HG03460 (cell line): ENCODE measurements around the gene IL18R1.
"Not testable (repeated sequence)": the region's sequence is repeated elsewhere in the genome, so short reads cannot be mapped to it uniquely, and the experiment has no call there.

Experiments used
- ATAC-seq: cut with Tn5 transposase; IDR thresholded peaks from one replicate; pipeline ENCODE4 v1.9.1; 2021; ENCODE audit not compliant: unreplicated experiment

IL18R1 gene, protein sequence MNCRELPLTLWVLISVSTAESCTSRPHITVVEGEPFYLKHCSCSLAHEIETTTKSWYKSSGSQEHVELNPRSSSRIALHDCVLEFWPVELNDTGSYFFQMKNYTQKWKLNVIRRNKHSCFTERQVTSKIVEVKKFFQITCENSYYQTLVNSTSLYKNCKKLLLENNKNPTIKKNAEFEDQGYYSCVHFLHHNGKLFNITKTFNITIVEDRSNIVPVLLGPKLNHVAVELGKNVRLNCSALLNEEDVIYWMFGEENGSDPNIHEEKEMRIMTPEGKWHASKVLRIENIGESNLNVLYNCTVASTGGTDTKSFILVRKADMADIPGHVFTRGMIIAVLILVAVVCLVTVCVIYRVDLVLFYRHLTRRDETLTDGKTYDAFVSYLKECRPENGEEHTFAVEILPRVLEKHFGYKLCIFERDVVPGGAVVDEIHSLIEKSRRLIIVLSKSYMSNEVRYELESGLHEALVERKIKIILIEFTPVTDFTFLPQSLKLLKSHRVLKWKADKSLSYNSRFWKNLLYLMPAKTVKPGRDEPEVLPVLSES

DNA sequence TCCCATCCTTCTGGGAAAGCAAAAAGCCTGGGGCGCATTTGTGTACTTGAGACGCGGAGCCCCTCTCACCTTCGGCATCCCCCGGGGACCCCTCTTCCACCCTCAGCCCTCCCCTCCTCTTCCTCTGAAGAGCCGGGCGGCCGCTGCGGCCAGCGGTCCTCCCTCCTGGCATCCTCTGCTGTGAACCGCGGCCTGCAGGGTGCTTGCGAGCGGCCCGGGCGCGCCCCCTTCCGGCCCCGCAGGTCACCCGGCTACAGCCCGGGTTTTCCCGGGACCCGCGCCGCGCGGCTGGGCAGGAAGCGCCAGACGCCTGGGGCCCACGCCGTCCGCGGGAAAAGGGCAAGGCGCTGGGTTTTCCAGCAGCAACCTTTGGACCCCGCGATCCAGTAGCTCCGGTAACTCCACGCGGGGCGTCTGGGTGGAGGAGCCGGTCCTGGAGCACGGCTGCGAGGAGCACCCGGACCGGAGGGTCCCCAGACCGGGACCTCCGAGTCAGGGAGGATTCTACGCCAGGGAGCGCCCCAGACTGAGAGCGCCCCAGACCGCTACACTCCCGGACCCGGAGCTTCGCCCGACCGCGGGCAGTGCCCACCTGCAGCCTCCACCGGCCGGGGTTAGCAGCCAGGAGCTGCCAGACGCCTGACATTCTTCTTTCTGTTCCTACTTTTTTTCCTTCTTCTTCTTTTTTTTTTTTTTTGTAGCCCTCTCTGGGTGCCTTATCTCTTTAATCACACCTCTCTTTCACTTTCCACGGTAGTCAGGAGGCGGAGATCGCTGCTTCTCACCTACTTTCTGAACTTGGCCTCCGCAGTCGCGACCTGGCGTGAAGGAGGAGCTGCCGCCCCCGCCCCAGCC, at the start of gene IL18R1:
IL18R1 (plus strand) TSS at position 271 of the 855 bp plus-strand sequence. CDS start 6,865 bp downstream, outside the sequence.
- ATAC-seq: peak; percentile 93

DNA sequence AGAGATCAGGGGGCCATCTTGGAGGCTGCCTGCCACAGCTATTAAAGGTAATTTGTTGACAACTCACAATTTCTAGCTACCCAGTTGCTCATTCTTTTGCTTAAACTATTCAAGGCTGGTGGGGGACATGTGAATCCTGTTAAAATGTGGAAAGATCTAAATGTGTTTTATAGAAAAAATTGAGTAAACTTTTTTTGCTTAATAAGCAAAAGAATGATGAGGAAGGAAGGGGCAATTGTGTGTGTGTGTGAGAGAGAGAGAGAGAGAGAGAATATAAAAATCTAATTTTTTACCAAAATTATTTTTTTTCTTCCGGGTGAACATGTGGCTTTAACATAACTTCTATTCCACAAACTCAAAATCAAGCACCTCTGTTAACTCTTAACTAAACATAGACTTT, 49.5 kb upstream of the IL18R1 start:
- ATAC-seq: no peak

DNA sequence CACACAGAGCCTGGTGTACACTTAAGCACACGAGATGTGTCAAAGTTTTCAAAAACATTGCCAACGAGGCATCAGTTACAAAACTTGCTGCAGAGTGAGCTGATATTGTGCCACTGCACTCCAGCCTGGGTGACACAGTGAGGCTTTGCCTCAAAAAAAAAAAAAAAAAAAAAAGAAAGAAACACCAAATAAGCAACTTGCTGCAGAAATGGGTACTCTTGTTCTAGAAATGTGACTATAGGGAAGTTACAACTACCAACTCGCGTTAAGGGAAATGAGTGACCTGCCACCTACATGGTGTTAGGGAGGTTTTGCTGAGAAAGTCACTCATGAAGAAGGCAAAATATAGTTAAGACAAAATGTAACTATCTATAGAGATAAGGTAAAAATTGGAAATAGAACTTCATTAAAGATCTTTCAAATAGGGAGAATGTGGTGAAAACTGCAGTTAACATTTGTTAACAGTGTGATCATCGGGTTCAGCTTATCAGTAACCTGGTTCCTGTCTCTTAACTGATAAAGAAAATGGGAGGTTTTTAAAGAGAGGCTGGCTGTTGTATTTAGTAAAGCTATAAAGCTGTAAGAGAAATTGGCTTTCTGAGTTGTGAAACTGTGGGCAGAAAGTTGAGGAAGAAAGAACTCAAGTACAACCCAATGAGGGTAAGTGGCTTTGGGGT, 44.5 kb upstream of the IL18R1 start, which contains the start of gene IL1RL1:
IL1RL1 (plus strand) TSS at position 600 of the 677 bp plus-strand sequence. CDS start 26,702 bp downstream, outside the sequence.
- ATAC-seq: no peak

DNA sequence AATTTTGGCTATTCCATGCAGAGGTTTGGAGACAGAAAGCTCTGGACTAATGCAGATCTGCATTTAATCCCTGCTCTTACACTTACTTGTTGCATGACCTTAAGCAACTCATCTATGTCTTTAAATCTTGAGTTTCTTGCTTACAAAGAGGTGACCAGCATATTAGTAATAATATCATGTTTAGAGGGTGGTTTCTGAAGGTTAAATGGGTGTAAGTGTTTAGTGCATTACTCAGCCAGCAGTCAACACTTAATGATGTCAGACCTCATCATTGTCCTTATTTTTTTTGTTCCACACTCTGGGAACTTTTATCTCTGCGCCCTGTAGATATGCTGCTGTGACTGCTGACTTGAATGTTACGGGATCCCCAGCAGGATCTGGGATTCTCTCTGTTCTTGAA, 42.6 kb upstream of the IL18R1 start:
- no peak for ATAC-seq

DNA sequence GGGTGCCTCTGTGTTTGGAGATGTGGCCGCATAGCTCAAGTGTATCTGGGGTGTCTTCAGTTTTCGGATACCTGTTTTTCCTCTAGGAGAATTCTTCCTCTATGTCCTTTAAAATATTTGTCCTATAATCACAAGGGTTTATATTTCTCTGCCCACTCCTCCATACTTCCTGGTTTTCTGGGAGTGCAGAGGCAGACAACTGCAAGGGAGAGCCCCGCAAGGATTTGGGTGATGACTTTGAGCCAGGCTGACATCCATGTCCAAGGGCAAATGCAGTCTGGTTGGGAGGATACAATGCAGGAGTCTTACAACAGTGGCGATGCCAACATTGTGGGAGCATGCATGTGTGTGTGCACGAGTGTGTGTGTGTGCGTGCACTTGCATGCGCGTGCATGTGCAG, 42.1 kb upstream of the IL18R1 start:
- no peak for ATAC-seq

DNA sequence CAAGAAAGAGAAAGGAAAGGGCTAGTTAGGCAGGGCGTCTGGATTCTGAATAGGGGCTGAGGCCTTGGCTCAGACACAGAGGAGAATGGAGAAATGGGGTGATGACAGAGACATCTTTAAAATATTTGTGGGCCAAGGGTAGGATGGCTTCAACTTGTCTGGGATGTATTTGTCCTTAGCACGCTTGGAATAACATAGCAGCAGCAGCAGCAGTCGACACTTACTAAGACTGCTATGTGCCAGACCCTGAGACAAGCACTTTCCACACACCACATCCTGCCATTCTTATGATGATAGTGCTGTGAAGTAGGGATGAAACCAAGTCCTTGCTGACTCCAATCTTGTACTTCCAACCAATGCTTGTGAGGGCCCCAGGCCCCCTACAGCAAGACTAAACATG, 41.6 kb upstream of the IL18R1 start:
- ATAC-seq: no peak

DNA sequence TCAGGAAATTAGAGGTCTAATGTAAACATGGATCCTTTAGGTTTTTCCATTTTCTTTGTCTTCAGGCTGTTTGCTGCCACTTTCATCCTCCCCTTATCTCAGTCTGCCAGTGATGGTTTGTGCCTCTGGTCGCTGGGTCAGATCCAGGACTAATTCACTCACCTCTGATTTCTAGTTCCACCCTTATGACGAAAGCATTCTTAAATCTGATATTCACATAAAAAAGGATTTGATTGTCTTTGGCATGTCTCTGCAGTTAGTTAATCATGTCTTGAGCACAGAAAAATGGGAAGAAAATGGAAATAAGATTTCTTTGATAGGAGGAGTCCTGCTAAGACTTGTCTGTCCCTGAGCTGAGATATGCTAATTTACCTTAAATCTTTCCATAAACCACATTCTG, 39.7 kb upstream of the IL18R1 start:
- ATAC-seq: no peak

DNA sequence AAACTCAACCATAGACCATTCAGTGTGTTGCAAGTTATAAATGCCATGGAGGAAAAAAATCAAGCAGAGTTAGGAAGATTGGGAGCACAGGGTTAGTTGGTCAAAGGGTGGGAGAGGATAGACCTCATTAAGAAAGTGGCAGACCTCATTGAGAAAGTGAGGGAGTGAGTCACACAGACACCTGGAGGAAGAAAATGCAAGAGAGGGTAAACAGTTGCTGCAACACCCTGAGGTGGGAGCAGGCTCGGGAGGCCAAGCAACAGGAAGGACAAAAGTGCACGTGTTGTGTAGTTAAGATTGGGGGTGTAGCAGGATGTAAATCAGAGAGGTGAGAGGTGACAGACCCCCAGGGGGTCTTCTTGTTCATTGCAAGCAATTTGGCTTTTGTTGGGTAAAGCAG, 37.9 kb upstream of the IL18R1 start:
- ATAC-seq: no peak

DNA sequence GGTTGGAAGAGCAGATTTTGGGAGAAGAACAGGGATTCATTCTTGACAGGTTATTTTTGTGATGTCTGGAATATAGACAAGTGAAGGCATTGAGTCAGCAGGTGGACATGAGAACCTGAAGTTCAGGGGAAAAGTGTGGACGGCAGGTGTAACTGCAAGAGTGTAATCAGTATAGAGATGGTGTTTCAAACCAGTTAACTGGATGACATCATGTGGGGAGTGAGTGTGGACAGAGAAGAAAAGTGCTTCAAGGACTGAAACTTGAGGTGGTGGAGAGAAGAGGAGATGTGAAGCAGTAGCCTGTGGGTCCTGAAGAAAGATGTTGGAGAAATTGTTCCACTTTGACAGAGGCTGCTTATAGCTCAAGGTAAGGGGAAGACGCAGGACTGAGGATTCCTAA, 37.2 kb upstream of the IL18R1 start:
- no peak for ATAC-seq

DNA sequence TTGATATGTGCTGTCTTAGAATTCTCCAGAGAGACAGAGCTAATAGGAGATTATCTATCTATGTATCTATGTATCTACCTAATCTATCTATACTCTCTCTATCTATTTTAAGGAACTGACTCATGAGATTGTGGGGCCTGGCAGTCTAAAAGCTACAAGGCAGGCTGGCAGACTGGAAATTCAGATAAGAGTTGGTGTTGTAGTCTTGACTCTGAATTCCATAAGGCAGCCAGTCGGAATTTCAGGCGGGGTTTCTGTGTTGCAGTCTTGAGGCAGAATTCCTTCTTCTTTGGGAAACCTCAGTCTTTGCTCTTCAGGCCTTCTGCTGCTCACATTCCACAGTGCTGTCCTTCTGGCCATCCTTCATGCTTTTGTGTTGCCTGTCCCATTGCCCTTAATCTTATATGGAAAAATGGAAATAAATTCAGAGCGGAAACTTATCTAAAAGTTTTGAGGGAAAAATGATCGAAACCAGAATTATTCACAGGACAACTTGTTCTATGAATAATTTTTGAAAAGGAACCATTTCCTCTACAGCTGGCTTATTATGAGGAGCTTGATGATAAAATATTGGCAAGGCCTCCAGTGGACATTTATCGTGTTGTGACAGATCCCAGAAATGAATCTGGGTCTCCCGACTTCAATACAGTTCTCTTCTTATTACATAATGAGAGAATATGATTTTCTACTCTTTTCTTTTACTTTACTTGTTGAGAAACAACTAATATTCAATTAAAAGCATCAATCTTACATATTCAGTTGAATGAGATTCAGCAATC, 33.5 kb upstream of the IL18R1 start:
- no peak for ATAC-seq

DNA sequence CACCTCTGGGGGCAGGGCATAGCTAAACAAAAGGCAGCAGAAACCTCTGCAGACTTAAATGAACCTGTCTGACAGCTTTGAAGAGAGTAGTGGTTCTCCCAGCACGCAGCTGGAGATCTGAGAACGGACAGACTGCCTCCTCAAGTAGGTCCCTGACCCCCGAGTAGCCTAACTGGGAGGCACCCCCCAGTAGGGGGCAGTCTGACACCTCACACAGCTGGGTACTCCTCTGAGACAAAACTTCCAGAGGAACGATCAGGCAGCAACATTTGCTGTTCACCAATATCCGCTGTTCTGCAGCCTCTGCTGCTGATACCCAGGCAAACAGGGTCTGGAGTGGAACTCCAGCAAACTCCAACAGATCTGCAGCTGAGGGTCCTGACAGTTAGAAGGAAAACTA, 30.7 kb upstream of the IL18R1 start:
- ATAC-seq: not testable (repeated sequence)

DNA sequence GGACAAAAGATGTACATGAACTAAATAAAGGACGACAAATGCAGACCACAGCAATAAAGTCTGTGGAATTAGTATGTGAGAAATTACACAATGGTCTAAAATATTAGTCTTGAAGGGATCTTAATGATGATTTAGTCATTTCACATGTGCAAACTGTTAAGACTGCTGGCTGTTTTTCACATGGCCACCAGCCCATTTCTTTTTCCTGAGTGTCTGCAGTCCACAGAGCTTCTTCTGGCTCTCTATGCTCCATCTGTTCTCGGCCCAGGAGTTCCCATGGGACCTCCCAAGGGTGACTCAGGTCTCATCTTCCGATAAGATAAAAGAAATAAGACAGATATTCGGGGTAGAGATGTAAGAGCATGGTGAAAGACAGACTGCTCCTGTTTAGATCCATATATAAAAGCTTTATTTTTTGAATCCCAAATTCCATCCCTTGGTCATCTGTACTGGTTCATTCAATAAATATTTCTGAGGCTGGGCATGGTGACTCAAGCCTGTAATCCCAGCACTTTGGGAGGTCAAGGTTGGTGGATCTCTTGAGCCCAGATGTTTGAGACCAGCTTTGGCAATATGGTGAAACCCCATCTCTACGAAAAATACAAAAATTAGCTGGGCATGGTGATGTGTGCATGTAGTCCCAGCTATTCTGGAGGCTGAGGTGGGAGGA, 24.1 kb upstream of the IL18R1 start:
- ATAC-seq: no peak

DNA sequence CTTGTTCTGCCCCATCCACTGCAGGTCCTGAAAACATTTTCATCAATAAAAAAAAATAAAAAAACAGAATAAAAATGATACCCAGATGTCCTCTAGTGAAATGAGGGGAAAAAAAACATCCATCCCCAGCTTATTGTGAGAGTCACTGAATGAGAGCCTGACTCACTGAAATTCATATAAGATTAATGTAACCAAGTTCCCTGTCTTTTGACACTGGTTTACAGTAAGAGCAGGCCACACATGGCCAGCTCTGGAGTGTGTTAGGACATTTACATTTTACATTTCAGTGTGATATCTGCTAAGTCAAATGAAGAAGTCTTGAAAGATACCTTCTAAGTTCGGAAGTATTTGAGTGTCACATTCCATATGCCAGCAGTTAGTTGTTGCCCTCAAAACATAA, 21.1 kb upstream of the IL18R1 start:
- ATAC-seq: no peak

DNA sequence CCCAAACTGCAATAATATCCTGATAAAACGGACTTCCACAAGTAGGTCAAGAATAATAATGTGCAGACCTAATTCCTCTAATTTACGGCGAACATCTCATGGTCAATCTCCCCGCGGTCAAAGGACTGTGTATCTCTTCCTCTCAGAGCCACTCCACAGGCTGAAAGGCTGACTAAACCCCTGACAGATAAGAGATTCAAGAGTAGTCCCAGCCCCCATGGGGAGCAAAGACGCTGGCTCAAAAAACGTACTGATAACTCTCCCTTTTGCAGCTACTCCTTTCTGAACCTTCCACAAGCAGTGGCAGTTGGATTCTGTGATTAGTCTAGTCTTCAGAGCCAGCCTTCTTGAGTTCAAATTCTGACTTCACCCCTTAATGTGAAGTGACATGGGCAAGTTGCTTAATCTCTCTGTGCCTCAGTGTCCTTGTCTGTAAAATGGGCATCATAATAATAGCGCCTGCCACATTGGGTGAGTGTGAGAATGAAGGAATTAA, 19.7 kb upstream of the IL18R1 start:
- no peak for ATAC-seq

DNA sequence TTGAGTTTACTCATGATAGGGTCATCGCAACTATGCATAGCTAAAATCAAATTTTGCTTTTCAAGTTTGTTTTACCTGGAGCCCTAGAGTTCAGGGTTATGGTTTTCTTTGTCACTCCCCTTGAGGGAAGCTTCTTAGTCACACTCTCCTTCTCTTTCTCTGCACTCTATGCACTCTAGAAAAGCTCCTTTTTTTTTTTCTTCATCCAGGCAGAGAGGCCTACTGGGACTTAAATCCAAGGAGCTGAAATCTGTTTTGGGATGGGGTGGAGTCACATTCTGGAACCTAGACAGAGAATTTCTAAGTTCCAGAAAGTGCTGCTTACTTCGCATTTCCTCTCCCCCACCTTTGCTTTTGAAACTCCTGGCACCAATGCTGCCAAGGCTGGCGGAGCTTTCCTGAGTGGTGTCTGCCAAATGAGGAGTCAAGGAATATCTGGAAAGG, 19.1 kb upstream of the IL18R1 start:
- no peak for ATAC-seq

DNA sequence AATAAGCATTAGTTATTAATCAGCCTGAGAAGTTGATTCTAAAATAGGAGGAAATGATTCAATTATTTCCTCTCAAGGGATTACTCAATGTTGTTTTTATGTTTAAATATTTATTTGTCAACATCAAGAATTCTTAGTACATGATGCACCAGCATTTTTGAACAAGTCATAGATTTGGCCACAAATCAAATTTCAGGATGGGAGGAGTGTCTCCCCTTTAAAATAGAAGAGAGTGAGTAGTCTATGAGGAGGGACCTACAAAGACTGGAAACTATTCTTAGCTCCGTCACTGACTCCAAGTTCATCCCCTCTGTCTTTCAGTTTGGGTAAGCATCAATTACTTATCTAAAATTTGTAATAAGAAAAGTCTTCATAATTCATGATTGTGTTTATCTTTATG, 18.6 kb upstream of the IL18R1 start:
- no peak for ATAC-seq

DNA sequence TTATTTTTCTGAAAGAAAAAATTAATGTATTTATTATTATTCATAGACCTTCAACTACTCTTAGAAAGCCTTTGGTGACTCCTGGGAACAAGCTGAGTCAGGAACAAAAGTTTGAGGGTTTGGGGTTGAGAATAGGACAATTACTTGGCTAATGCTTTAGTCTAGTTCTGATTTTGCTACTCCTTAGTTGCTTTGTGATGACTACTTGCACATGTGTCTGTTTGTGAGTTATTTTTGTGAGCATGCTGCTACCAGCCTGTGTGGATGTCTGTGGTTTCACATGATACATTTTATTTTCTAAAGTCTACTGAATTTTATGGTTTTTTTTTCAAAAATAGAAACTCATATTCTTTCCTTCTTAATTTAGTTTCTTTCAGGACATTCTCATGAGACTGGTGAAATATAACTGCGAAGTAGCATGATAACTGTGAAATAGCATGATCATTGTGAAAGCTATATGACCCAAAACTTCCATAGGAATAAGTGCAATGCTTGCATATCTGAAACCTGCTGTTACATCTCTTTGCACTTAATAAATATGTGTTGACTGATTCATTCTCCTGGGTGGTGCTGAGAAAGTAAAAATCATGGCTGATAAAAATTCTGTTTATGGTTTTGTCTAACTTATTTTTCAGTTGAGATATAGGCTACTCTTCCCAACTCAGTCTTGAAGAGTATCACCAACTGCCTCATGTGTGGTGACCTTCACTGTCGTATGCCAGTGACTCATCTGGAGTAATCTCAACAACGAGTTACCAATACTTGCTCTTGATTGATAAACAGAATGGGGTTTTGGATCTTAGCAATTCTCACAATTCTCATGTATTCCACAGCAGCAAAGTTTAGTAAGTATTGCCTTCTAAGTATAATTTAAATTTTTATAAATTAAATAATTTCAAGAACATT, 17.9 kb upstream of the IL18R1 start:
- ATAC-seq: no peak

DNA sequence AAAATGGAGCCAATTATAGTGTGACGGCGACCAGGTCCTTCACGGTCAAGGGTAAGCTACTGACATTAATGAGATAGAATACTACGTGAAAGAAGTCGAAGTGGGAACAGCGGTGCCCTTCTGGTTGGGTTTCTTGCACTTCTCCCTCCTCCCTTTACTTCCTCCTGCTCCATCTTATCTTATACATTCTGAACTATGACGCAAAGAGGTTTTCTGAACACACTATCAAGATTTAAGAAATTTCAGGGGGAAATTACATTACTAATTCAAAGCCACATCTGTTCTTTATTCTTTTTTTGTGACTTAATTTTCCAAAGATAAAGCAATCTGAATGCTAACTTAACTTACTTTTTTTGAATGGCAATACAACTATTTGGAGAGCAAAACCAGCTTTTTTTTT, 14.8 kb upstream of the IL18R1 start:
- no peak for ATAC-seq

DNA sequence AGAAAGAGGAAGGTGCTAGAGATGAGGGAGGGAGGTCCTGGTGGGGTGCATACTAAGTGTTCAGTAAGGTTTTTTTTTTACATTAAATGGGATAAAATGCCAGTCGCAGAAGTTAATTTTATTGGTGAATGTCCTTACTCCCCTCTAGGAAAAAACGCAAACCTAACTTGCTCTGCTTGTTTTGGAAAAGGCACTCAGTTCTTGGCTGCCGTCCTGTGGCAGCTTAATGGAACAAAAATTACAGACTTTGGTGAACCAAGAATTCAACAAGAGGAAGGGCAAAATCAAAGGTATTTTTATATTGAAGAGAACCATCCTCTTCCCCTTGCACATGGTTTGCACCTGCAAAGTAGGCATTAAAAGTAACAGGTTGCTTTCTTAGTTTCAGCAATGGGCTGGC, 12.7 kb upstream of the IL18R1 start:
- ATAC-seq: no peak
